ENCODE results near the gene LPCAT4. TPM values are rescaled to one million over a fixed set of nuclear protein-coding genes. Genes with fewer than 3 reads are reported as not detected.
A peak's percentile ranks its signal among the peaks of the same experiment; 100 is the strongest.

Gene LPCAT4
- total and polyA plus RNA-seq, 10 donors: 18.6 to 53.7 (median 40.6) TPM

DNA sequence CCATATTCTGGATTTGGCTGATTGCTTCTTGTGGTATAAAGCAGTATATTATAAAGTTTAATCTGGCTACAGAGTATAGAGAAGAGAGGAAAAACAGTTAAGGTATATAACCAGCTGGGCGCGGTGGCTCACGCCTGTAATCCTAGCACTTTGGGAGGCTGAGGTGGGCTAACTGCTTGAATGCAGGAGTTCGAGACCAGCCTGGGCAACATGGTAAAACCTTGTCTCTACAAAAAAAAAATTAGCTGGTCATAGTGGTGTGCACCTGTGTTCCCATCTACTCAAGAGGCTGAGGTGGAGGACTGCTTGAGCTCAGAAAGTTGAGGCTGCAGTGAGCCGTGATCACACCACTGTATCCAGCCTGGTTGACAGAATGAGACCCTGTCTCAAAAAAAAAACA is 36.7 kb downstream of the LPCAT4 start:
- peaks cover 6 to 99% (median 81%) of the 10 kb centered on the region in 6 donors for H3K4me1 ChIP-seq
- no peaks in the 10 kb centered on the region for H3K9me3 ChIP-seq
- TF ChIP-seq POLR2A (IDR thresholded peaks at IDR 0.05): no peak
- no peak for TF ChIP-seq POLR2AphosphoS5 (IDR thresholded peaks at IDR 0.05)
- TF ChIP-seq, protein P1, sequence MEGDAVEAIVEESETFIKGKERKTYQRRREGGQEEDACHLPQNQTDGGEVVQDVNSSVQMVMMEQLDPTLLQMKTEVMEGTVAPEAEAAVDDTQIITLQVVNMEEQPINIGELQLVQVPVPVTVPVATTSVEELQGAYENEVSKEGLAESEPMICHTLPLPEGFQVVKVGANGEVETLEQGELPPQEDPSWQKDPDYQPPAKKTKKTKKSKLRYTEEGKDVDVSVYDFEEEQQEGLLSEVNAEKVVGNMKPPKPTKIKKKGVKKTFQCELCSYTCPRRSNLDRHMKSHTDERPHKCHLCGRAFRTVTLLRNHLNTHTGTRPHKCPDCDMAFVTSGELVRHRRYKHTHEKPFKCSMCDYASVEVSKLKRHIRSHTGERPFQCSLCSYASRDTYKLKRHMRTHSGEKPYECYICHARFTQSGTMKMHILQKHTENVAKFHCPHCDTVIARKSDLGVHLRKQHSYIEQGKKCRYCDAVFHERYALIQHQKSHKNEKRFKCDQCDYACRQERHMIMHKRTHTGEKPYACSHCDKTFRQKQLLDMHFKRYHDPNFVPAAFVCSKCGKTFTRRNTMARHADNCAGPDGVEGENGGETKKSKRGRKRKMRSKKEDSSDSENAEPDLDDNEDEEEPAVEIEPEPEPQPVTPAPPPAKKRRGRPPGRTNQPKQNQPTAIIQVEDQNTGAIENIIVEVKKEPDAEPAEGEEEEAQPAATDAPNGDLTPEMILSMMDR (IDR thresholded peaks at IDR 0.05 in 8 of 11, conservative IDR thresholded peaks at IDR 0.05 in 3 of 11): no peak
- H3K27me3 ChIP-seq (replicated peaks in 1 of 7): no peaks in the 10 kb centered on the region
- peak overlapping the region in 4 of 8 donors; percentile 28 to 100 (median 98) for H3K27ac ChIP-seq
- H3K4me3 ChIP-seq: no peak overlapping the region
- peaks cover 0 to 8% (median 0%) of the 10 kb centered on the region in 6 donors for H3K36me3 ChIP-seq
- WGBS, 5 donors: 91 to 96% (median 95%) methylated on average over 5 of the region's 5 CpGs
- peak; percentile 46 for DNase-seq
- intact Hi-C loops (cut with DNase I; ENCODE audit: low total_unique reads): no loop called here

DNA sequence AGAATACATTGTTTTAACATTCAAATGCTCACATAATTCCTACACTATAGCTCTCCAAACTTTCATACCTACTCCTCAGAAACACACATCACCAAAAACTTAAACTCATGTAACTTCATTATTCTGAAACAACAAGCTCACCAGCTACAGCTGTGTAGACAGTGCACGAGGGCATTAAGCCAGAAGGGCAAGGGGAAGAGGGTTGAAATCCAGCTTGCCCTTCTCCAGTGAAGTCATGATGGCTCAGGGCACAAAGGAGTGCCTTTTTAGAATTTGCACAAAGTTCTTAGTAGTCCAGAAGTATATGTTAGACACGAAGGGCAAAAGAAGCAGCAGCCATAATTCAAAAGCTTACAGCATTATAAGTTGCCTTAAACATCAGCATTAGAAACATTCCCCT is 38.0 kb downstream of the LPCAT4 start:
- peaks cover 0 to 8% (median 0%) of the 10 kb centered on the region in 6 donors for H3K36me3 ChIP-seq
- intact Hi-C loops (cut with DNase I; ENCODE audit: low total_unique reads): no loop called here
- 62 to 74% (median 67%) methylated on average over 2 of the region's 2 CpGs for WGBS, 5 donors
- DNase-seq: no peak
- TF ChIP-seq POLR2A (IDR thresholded peaks at IDR 0.05) (no peak), POLR2AphosphoS5 (IDR thresholded peaks at IDR 0.05) (no peak)
- TF ChIP-seq, protein P1 (IDR thresholded peaks at IDR 0.05 in 8 of 11, conservative IDR thresholded peaks at IDR 0.05 in 3 of 11): no peak
- no peak overlapping the region for H3K4me3 ChIP-seq
- H3K27ac ChIP-seq: peak overlapping the region in 7 of 8 donors; percentile 43 to 100 (median 57)
- H3K27me3 ChIP-seq (replicated peaks in 1 of 7): no peaks in the 10 kb centered on the region
- H3K9me3 ChIP-seq: no peaks in the 10 kb centered on the region
- peaks cover 6 to 99% (median 73%) of the 10 kb centered on the region in 6 donors for H3K4me1 ChIP-seq

DNA sequence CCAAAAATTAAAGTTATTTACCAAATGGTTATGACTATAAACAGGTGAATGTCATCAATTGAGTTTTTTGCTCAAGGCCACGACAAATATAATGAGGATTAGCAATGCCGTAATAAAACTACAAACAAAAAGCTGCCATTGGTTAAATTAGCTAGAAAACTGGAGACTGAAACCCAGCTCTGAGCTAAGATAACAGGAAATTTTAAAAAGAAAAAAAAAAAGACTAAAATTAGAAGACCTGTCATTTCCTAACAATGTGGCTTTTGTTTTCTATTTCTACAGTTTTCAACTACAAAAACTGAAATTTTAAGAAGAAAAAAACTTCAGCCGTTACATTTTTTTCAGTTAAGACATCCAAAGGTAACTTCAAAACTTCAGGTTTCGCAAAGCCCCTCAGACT is 39.1 kb downstream of the LPCAT4 start:
- TF ChIP-seq POLR2A (IDR thresholded peaks at IDR 0.05): no peak
- TF ChIP-seq POLR2AphosphoS5 (IDR thresholded peaks at IDR 0.05): no peak
- TF ChIP-seq, protein P1 (IDR thresholded peaks at IDR 0.05 in 8 of 11, conservative IDR thresholded peaks at IDR 0.05 in 3 of 11): no peak
- peak overlapping the region in 1 of 8 donors; percentile 4 for H3K4me3 ChIP-seq
- H3K9me3 ChIP-seq: no peaks in the 10 kb centered on the region
- 38 to 59% (median 53%) methylated on average over 4 of the region's 4 CpGs for WGBS, 5 donors
- H3K4me1 ChIP-seq: peaks cover 2 to 99% (median 62%) of the 10 kb centered on the region in 6 donors
- peaks cover 0 to 8% (median 0%) of the 10 kb centered on the region in 6 donors for H3K36me3 ChIP-seq
- no peak for DNase-seq
- intact Hi-C loops (cut with DNase I; ENCODE audit: low total_unique reads): no loop called here
- no peaks in the 10 kb centered on the region for H3K27me3 ChIP-seq (replicated peaks in 1 of 7)
- peak overlapping the region; percentile 43 to 100 (median 56) for H3K27ac ChIP-seq

DNA sequence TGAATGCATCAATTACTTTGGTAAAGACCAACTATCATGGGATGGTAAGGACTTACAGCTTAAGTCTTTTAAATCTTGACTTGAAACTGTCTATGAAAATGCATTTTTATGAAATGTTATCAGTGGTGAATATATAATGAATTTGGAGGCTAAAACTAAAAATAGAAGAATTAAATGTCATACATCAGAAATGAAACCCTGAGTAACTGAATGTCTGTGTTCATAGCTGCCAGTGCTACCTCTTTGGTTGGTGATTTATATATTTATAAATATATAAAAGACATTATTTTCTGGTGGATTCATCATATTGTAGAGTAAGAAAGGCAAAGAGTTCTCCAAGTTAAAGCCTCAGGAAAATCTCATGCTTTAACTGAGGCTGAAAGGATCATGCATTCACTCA is 41.6 kb downstream of the LPCAT4 start:
- H3K9me3 ChIP-seq: no peaks in the 10 kb centered on the region
- no peak overlapping the region for H3K4me3 ChIP-seq
- no peaks in the 10 kb centered on the region for H3K27me3 ChIP-seq (replicated peaks in 1 of 7)
- DNase-seq: no peak
- peaks cover 0 to 99% (median 39%) of the 10 kb centered on the region in 6 donors for H3K4me1 ChIP-seq
- intact Hi-C loops (cut with DNase I; ENCODE audit: low total_unique reads): no loop called here
- TF ChIP-seq, protein P1 (IDR thresholded peaks at IDR 0.05 in 8 of 11, conservative IDR thresholded peaks at IDR 0.05 in 3 of 11): no peak
- no peak for TF ChIP-seq POLR2AphosphoS5 (IDR thresholded peaks at IDR 0.05)
- no peak for TF ChIP-seq POLR2A (IDR thresholded peaks at IDR 0.05)
- H3K36me3 ChIP-seq: no peaks in the 10 kb centered on the region
- H3K27ac ChIP-seq: peak overlapping the region in 2 of 8 donors; percentile 6 to 23
